Renal pelvis (tissue), 4 donors: ENCODE measurements around the gene GNLY. TPM values are rescaled to one million over a fixed set of nuclear protein-coding genes. Genes with fewer than 3 reads are reported as not detected.
A peak's percentile ranks its signal among the peaks of the same experiment; 100 is the strongest.

ENCODE experiments used
- DNase-seq: peaks from one replicate; pipeline ENCODE4 v3.0.0-alpha.2; 2013
- polyA plus RNA-seq, 3 donors: library from polyadenylated mRNA; unstranded; fragments of 120-200 nt; gene quantifications; one replicate each; pipeline ENCODE4 v1.2.1, GENCODE V29; 2013; ENCODE audit not compliant: insufficient read length in 3 of 3

Gene GNLY
- polyA plus RNA-seq, 3 donors: 0.19 to 1.8 (median 0.51) TPM

DNA sequence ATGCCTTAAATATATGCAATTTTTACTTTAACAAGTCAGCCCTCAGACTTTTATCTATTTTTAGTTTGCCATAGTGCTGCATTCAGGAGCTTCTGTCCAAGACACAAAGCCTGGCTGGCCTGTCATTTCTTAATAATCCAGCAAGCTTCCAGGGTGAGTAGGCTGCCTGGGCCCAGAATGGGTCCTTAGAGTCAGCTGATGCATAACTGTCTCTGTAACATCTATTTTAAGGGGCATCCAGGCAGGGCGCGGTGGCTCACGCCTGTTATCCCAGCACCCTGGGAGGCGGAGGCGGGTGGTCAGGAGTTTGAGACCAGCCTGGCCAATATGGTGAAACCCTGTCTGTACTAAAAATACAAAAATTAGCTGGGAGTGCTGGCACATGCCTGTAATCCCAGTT lies 11.8 kb upstream of the GNLY start:
- DNase-seq: no peak

DNA sequence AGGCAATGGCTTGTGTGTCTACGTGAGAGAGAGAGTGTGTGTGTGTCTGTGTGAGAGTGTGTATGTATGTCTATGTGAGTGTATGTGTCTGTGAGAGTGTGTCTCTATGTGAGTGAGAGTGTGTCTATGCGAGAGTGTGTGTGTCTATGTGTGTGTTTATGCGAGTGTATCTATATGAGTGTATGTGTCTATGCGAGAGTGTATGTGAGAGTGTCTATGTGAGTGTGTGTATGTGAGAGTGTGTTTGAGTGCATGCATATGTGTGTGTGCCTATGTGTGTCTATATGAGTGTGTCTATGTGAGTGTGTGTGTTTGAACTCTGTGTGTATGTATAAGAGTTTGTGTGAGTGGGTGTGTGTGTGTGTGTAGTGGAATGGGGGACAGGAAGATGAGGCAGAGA lies 9.8 kb upstream of the GNLY start:
- DNase-seq: no peak

DNA sequence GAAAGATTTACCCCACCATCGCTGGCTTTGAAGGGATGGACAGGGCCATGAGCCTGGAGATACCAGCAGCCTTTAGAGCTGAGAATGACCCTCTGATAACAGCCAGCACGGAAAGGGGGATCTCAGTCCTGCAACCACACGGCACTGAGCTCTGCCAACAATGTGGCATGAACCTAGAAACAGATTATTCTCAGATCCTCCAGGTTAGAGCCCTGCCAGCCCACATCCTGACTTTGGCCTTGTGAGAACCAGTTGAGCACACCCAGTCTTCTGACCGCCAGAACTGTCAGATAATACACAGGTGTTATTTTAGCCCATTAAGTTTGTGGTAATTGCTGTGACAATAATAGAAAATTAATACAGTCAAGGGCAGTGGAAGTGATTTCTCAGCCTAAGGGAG lies 9.4 kb upstream of the GNLY start:
- DNase-seq: no peak

DNA sequence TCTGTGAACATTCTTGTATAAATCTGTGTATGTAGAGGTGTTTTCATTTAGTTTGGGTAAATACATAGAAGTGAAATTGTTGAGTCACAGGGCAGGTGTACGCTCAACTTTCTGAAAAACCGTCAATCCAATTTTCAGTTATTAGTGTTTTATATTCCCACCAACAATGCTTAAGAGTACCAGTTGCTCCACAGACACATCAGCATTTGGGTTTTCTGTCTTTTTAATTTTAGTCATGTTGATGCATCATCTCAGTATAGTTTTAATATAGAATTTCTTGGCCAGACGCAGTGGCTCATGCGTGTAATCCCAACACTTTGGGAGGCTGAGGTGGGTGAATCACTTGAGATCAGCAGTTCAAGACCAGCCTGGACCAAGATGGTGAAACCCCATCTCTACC lies 3.2 kb upstream of the GNLY start:
- no peak for DNase-seq

DNA sequence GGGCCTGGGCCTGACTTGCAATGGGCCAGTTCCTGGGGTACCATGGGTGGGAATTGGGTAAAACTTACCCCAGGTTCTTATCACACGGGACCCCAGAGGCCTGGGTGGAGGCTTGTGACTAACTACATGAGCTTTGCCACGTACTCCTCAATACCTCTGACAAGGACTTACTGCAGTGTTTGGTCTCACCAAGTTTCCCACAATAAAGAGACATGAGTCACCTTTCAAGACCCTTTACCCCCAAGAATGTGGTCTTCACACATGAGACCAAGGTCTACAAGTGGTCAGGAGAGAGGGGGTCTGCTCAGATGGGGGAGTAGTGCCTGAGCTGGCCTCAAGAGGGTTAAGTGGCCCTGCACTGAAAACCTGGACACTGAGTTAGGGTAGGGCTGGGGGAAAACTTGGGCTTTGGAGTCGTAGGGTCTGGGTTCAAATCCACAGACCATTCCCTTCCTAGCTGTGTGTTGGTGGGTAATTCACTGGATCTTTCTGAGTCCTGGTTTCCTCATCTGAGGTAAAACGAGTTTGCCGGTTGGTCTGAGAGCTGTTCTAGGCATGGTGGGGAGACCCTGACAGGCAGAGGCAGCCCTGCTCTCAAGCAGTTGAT lies 2.0 kb upstream of the GNLY start:
- no peak for DNase-seq

DNA sequence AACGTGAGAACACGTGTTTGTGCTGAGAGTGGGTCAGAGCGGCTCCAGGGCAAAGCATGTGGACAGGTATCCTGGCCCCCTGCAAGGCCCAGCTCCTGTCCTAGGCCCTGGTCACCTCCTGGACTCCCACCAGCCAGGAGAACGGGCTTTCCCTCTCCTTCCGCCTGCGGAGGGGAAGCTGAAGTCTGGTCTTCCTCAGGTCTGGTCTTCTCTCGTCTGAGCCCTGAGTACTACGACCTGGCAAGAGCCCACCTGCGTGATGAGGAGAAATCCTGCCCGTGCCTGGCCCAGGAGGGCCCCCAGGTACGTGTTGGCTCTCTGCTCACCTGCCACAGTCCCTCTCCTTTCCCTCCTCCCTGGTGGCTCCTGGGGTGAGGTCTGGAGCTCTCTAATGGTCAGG lies 963 bp downstream of the GNLY start:
- no peak for DNase-seq

DNA sequence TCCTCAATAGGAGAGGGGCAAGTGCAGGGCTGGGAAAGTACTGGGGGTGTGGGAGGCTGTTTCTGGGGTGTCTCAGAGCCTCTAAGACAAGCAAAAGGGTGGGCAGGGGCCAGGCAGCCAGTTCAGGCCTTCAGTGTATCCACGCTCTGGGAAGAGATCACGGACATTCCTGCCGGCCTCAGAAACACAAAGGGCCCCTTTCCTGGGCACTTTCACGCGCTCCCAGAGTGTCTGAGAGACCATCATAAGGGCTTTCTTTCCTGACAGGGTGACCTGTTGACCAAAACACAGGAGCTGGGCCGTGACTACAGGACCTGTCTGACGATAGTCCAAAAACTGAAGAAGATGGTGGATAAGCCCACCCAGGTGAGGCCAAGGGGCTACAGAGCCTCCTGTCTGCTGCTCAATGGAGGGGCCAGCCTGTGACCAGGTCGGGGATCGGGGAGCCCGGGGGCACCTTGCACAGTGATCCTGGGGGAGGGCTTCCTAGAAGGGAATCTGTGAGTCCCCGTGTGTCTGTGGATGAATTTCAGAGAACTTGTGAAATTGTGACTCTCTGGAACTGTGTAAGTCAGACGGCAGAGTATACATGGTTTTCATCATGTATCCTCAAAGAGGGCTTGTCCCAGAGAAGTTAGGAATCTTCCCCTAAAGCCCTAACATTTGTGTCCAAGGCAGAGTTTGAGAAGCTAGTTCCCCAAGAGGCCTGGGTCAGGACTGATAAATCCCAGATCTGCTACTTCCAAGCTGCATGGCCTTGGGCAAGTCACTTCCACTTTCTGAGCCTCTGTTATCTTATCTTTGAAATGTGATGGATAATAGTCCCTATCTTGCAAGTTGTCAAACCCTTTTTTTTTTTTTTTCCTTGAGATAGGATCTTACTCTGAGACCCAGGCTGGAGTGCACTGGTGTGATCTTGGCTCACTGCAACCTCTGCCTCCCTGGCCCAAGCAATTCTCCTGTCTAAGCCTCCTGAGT lies 1.8 kb downstream of the GNLY start:
- no peak for DNase-seq

DNA sequence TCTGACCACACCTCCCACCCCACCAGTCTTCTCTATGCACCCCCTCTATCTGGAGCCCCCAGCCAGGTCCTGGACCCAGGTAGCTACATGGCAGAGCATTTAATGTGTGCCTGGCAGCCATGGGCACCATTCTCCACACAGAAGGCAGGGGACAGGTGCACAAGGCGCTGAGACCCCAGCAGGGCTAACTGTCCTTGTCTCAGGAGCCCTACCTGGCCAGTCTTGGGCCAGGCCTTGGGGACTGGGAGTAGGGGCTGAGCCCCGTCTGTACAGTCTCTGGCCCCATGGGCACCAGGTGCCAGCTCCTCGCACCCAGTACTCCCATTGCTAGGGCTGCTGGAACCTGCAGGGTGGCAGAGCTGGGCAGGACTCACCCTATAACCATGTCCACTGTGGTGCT lies 2.9 kb downstream of the GNLY start:
- no peak for DNase-seq

DNA sequence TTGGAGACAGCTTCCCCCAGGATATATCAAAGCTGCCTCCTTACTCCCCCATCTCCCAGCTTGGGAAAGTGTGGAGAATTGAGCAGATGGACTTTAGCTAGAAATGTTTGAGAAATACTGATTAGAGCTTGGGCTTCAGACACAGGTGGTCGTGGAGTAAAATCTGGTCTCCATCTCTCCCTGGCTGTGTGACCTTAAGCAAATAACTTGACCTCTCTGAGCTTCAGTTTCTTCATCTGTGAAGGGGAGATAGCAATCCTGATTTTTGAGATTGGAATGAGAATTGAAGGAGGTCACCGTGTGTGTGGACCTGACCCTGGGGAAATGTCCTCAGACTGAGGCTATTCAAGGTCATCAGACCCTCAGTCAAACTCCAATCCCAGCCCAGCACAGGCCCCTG lies 3.6 kb downstream of the GNLY start:
- DNase-seq: no peak

DNA sequence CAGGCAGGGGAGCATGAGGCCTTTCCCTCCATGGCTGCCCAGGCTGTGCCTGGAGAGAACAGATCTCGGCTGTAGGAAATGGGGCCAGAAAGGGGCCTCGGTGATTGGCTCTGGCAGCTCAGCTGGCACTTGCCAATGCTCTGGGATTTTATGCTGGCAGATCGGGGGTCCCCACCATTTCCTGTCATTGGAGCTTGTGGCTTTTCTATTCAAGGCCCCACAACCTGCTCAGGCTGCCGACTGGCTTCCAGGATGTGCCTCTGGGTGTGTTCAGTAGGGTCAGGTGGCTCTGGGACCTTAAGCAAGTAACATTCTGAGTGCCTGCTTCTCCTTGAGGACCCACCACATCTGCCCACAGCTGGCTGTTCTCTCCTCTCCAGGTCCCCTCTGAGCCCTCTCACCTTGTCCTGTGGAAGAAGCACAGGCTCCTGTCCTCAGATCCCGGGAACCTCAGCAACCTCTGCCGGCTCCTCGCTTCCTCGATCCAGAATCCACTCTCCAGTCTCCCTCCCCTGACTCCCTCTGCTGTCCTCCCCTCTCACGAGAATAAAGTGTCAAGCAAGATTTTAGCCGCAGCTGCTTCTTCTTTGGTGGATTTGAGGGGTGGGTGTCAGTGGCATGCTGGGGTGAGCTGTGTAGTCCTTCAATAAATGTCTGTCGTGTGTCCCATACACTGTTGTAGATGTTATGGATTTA lies 4.2 kb downstream of the GNLY start:
- DNase-seq: no peak

DNA sequence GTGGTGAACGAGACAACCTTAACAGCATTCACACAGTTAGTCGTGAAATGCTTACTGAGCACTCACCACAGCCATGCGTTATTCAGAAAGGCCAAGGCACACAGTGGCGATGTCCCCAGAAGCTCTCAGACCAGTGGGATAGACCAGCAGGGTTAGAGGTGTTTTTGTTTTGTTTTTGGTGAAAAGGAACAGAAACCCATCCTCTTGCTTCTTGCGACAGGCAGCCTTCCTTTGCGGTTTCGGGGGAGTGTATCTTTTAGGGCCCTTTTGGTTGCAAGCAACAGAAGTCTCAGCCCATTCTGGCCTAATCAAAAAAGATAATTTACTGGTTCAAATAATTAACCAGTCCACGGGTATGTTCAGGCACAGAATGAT lies 4.7 kb downstream of the GNLY start:
- DNase-seq: no peak

DNA sequence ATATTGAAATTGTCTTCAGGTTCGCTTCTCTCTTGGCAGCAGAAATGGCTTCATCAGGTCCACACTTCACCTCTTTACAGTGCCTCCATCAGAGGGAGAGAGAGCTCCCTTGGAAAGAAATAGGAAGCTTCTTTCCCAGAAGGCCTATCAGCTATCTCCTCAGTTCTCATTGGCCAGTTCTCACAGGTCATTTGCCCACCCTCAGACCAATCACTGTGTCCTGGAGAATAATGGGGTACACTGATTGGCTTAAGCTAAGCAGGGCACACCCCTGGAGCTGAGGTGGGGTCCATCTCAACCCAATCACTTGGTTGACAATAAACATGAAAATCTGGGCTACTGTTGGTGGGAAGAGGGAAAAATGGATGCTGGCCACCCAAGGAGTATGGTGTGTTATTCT lies 5.2 kb downstream of the GNLY start:
- no peak for DNase-seq

DNA sequence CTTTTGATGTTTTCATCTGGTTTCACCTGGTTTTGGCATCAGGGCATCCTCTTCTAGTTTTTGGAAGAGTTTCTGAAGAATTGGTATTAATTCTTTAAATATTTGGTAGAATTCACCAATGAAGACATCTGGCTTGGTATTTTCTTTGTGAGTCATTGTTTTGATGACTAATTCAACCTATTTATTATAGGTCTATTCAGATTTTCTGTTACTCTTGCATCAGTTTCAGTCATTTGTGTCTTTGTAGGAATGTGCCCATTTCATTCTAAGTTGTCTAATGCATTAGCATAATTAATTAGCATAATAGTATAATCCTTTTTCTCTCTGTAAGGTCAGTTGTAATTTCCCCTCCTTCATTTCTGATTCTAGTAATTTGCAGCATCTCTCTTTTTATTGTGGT lies 8.0 kb downstream of the GNLY start:
- no peak for DNase-seq

DNA sequence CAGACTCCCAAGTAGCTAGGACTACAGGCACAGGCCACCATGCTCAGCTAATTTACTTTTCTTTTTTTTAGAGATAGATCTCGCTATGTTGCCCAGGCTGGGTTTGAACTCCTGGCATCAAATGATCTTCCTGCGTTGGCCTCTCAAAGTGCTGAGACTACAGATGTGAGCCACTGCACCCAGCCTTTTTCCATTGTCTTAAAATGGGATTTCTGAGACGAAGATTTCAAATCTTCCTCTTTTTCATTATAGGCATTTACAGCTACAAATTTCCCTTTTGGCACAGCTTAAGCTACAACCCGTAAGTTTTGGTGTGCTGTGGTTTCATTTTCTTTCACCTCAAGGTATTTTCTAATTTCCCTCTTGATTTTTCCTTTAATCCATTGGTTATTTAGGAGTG lies 8.6 kb downstream of the GNLY start:
- DNase-seq: no peak

DNA sequence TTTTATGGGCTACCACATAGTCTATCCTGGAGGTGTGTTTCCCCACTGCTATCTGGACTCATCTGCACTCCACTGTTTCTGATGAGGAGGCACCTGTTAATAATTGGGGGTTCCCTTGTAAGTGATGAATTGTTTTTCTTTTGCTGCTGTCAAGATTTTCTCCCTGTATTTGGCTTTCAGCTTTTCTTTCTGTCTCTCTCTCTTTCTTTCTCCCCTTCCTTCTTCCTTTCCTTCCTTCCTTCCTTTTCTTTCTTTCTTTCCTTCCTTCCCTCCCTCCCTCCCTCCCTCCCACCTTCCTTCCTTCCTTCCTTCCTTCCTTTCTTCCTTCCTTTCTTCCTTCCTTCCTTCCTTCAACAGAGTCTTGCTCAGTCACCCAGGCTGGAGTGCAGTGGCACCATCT lies 9.2 kb downstream of the GNLY start:
- DNase-seq: no peak

DNA sequence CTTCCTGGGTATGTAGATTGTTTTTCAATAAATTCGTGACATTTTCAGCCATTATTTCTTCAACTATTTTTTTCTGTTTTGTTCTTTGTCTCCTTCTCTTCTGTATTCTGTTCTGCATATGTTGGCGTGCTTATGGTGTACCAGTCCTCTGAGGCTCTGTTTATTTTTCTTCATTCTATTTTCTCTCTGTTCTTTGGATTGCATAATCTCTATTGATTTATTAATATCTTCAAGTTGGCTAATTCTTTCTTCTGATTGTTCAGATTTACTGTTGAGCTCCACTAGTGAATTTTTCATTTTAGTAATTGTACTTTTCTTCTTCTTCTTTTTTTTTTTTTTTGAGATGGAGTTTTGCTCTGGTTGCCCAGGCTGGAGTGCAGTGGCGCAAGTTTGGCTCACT lies 9.9 kb downstream of the GNLY start:
- DNase-seq: no peak

DNA sequence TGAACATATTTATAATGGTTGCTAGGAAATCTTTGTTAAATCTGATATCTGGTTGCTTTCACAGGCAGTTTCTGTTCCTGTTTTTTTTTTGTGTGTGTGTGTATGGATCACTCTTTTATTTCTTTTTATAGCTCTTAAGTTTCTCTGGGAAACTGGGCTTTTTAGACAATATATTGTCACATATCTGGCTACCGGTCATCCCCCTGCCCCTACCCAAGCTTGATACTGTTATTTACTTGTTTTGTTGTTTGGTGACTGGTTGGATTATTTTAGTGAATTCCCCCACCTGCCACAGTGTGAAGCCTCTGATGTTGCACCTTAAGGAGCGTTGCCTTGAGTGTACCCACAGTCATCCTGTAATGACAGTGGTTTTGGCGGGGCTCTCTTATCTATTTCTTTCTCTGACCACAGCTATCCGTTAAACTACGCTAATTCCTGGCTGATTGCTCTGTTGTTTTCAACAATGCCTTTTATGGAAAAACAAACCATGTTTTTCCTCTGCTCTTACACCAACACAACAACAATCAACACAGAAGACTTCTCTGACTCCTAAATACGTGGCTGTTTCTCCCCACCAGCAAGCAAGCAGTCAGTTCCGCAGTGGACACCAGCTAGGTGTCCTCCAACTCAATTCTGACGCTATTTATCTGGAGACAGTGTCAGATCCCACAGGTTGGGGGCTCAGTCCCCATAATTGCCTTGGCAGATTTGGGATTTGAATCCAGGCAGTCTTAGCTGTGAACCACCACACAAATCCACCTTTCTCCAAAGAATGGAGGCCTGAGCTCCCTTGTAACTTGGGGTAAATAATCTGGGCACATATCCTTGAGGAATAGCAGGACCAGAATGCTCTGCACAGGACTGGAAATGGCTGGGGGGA lies 10.9 kb downstream of the GNLY start:
- no peak for DNase-seq

DNA sequence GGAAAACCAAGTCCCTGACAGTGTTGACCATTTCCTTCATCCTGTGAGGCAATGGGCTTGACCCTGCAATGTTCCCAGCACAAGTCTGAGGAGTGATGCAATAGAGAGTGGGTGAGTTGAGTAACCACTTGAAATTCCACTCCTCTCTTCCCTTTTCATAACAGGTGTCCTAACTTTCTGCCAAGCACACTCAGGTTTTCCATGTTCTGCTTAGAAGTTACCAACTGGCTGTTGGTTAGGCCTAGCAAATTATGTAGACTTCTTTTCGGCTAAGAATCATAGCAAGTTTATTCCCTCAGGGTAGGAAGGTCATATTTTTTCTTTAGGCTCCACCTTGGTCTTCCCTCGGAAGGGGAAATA lies 11.5 kb downstream of the GNLY start:
- DNase-seq: no peak

DNA sequence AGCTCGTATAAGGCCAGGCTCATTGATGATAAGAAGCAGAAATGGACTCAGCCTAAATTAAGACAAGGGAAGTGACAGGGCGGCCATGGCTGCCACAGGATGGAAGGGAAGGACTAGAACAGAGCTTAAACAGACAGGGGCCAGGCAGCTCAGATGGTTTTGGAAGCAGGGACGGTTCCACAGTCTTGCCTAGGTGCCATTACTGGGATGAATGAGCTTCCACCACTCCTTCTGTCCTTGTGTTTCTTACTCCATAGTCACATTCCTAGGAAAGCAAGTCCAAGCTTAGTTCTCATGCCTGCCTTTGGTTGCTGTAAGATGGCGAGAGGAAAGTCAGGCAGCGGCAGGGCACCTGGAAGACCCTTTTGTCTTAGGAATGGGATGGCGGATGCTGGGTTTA lies 11.9 kb downstream of the GNLY start:
- DNase-seq: no peak

DNA sequence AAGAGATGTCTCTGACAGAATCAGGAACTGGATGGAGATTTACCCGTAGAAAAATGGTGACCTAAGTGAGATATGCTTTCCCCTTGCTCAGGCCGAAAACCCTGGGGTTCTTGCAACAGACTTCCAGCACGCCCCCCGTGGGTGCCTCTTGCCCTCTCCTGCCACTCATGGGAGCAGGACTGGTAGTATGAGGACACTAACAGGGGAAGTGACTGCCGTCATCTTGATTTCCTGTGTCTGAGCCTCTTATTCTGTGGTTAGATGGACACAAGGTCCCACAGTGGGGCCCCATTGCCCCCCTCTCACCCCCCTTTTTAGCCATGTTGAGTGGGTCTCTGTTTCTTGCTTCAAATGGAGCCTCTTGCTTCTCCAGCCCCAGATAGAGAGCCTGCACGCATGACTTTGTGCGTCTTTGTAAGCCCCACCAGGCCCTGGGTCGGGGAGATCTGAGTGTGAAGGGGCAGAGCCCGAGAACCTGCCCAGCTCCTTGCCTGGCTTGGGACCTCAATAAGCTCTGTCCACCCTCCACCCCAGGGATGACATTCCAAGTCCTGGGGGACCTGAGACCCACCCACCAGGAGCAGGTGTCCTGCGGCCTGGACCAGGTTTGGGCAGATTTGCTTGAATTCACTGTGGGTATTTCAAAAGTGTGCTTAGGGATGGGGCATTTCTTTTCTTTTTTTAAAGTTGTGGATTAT lies 12.6 kb downstream of the GNLY start:
- no peak for DNase-seq

DNA sequence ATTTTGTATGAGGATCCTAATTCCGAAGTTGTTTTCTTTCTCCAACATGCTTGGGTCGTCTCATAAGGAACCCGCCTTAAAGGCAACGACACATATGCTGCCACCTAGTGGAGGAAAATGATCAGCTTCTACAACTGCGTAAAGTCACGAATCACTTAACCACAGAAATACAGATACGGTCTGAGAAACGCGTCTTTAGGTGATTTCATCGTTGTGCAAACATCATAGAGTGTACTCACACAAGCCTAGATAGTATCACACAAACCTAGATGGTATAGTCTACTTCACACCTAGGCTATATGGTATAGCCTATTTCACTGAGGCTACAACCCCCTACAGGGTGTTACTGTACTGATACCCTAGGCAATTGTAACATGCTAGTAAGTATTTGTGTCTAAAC lies 13.1 kb downstream of the GNLY start:
- peak; percentile 81 for DNase-seq

DNA sequence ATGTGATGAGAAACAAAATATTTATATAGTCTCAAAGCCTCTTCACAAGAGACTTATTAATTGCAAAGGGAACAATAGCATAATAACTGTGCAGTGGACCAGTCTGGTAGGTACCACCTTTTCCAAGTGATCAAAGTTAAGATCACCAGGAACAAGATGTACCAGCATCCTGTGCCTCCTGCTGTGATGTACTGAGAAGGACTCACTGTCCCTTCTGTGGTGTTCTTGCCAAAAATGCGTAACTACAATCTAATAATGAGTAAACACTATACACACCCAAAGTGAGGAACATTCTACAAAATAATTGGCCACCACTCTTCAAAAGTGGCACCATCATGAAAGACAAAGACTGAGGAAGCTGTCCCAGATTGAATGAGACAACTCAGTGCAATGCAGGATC lies 14.5 kb downstream of the GNLY start:
- DNase-seq: no peak
